Posterior cingulate gyrus (tissue), 11 donors: ENCODE measurements around the gene NAA50.

Experiments
- DNase-seq, 10 donors: peaks; one replicate each; pipeline versions ENCODE4 v3.0.0 to v3.0.0-alpha.2; 2020 to 2021; ENCODE audit warnings: mixed read lengths in 3 of 10
- intact Hi-C: fragments of 100-400 bp; cut with DNase I; formaldehyde crosslinking; loops from one replicate; pipeline ENCODE4 v1.15.1; 2023

The NAA50 gene

DNA sequence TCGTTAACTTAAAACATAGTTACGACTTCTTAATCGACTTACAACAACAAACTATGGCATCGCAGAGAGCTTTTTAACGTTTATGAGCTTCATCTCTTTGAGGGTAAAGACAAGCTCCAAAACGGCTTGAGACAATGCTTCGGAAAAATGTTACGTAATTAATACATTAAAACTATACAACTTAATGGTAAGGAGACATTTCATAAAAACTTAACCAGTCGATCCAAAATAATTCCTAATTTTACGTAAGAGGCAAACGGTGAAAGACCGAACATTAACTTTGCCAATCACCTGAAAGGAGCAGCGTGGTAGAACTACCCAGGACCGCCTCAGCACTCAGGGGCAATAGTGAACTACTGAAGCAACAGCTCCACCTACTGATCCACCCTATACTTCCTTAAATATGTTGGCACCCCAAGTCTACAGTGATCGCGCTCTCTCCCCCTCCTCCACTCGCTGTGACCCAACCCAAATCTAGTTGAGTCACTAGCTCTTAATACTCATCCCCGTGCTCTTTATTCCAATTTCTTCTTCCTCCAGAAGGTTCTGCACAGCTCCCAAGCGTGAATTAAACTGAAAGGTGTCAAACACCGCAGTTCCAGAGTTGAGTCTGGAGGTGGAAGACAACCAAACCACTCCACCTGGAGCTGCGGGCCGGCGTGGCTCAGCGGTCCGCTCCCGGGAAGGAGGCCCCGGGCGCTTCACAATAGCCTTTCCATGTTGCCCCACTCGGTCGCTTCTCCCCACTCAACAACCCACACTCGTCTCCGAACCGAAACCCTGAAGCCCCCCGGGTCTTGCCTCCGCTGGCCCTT lies 901 bp downstream of the NAA50 start:
- peak in 8 of 10 donors; percentile 30 to 89 (median 38) for DNase-seq
- intact Hi-C loops, result loop anchor here (10.0 kb wide), 1 partner anchor 410 kb away; no protein-coding TSS in a partner anchor

DNA sequence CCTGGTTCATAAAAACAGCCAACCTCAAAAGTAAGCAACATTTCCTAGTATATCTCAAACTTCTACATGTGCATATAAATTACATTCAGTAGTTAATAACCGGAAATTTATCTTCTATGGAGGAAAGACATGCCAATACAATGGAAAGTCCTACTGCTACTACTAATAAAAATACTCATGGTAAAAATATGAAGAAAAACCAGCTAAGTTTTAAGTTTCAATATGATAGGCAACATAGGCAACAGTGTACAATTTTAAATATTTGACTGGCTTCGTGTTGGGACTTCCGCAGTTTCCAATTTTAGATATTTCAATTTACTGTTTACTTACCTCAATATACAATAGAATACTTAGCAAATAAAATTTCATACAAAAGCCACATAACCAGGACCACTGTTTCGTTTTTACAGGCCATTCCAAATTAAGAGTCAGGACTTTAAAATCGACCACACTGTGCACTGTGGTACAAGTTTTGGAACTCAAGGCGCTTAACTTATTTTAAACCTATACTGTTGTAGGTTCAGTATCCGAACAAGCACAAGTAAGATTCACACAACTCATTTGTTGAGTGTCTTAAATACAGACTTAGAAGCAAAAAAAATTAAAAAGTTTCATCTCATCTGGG lies 2.9 kb downstream of the NAA50 start:
- intact Hi-C loops, result loop anchor here (10.0 kb wide), 1 partner anchor 412 kb away; no protein-coding TSS in a partner anchor

DNA sequence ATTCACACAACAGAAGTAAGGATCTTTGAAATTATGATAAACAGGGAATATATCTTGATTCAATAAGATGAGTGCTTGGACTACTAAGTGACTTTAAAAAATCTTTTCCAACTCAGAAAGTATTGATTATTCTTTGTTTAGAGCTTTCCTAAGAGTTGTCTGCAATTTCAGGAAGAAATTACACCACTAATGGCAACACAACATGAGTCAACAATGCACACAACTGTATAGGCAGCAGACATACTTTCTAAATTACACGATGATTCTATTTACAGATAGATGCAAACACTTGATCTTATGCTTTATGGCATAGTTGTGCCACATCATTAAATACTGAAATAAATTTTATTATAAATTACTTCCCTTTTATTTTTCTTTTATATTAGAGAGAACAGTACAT lies 4.4 kb downstream of the NAA50 start:
- DNase-seq, result no peak
- intact Hi-C loops, result loop anchor here (10.0 kb wide), 1 partner anchor 413 kb away; no protein-coding TSS in a partner anchor

More for the DNA sequence above, 2.9 kb downstream of the NAA50 start:
- DNase-seq, result no peak

DNA sequence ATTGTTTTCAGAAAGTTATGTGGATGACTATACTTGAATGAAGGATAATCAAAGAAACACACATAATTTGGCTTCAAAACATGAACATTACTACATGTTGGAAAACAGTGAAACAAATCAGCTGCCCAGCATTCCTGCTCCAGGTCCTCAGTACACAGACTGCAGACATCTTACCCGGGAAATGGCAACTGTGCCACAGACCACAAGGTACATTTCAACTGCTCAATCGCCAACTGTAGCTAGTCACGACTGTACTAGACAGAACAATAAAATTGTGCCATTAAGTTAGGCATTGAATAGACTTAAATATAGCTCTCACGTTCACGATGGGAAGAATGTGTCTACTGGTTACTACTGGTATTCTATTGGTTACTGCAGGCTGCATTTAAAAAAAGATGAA lies 5.0 kb downstream of the NAA50 start:
- intact Hi-C loops, result loop anchor here (10.0 kb wide), 1 partner anchor 414 kb away; no protein-coding TSS in a partner anchor
- DNase-seq, result no peak

- no peak for DNase-seq
- intact Hi-C loops, result loop anchor here (5.0 to 10.0 kb wide), 3 partner anchors 101 to 321 kb away; partner anchors contain the start of genes CCDC191, GRAMD1C and QTRT2
Measured at GRCh38 chr3:113736548-113737089, 9.4 kb downstream of the NAA50 start.

GRCh38 chr3:113731694-113732093 lies 14.4 kb downstream of the NAA50 start:
- intact Hi-C loops, result loop anchor here (10.0 kb wide), 1 partner anchor 183 kb away; no protein-coding TSS in a partner anchor

GRCh38 chr3:113730550-113730949 lies 15.5 kb downstream of the NAA50 start:
- intact Hi-C loops, result loop anchor here (10.0 kb wide), 1 partner anchor 184 kb away; no protein-coding TSS in a partner anchor
- DNase-seq, result no peak

More at GRCh38 chr3:113731694-113732093, 14.4 kb downstream of the NAA50 start:
- DNase-seq, result no peak

GRCh38 chr3:113728661-113729060 lies 17.4 kb downstream of the NAA50 start:
- DNase-seq, result no peak
- intact Hi-C loops, result no loop called here

DNA sequence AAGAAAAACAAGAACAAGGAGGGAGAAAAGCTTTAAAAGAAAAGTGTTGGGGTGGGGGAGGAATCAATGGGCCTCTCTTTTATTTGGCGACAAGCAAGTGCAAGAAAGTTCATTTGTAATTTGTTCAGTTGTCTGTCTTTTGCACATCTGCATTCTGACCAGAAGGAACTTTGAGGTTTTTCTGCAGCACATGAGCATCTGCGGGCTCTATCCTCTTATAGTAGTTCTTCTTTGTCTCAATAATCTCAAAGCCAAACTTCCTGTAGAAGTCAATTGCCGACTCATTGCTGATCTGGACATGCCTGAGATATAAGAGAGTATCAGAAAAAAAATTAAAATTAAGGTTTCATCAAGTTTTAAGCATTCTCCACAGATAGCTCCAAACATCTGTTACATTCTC lies 24.4 kb downstream of the NAA50 start:
- DNase-seq, result no peak

GRCh38 chr3:113719758-113720157 lies 26.3 kb downstream of the NAA50 start:
- intact Hi-C loops, result no loop called here
- no peak for DNase-seq

More for the DNA sequence above, 24.4 kb downstream of the NAA50 start:
- intact Hi-C loops, result no loop called here

DNA sequence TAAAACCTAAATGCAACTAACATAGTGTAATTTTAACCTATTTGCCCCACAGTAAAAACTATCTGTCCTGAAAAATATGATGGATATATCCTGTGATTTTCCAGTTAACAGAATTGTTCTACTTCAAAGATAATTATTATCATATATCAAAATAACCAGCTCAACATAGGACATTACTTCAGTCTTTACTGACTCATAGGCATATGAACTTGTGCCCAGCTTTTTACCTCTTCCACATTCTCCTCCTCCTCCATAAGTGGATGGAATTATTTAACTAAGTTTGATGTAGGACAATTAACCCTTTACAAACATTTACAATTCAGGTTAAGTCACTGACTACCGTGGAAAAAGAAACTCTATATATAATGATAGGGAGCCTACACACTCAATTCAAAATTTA lies 26.8 kb downstream of the NAA50 start:
- DNase-seq, result no peak
- intact Hi-C loops, result no loop called here

DNA sequence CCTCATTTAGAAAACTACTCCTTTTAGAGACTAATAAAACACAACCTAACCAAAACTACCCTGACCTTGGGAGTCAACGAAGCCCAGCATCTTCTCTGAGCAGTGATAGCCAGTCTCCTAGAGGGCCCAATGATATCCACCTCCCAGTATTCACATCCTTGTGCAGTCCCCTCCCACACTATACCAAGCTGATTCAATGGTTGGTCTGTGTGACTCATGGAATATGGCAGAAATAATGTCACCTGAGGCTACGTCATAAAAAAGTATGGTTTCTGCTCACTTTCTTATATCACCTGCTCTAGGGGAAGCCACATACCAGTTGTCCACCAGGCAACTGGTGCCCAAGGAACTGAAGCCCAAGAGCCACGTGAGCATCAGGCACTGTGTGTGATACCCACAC lies 28.2 kb downstream of the NAA50 start:
- intact Hi-C loops, result no loop called here
- no peak for DNase-seq

DNA sequence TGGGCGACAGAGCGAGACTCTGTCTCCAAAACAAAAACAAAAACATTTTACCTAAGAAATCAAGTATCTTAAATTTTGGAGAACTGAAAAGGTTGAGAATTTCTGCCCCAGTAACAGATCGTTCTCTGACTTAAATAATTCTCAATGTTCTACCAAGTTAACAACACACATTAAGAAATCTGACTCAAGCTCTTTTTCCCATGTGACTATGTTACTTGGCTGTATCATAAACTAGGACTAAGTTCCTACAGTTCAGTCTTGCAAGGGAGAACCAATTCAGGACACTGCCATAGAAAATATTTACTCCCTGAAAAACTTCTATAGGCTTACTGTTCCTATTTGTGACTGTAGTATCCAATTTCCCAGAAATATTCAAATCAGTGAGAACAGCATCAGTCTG lies 28.7 kb downstream of the NAA50 start:
- intact Hi-C loops, result no loop called here
- DNase-seq, result no peak

DNA sequence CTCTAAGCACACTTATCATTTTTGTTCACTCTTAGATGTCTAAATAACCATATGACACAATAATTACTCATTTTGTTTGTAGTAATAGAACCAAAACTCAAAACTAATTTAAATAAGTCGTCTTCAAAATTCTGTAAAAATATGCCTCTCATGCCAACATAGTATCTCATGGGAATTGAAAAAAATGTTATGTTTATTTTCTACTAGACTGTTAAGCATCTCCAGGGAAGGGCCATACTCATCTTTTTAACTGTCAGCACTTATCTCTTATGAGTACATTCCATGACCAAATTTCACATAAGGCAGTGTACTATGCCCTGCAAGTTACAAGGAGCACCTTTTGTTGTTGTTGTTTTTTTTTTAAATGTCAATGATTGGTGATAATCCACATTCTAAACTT lies 31.3 kb downstream of the NAA50 start:
- no peak for DNase-seq
- intact Hi-C loops, result no loop called here

DNA sequence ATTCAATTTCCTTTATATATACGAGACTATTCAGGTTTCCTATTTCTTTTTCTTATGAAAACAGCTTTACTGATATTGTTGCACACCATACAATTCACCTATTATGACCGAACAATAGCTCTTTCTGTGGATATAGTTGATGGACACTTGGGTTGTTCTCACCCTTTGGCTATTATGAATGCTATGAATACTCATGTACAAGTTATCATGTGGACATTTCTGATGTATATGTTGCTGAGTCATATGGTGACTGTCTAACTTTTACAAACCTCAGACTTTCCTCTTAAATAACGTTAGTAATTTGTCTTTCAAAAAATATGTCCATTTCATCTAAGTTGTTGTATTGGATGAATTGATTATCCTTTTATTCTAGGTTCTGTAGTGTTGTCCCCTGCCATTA lies 33.9 kb downstream of the NAA50 start:
- intact Hi-C loops, result no loop called here
- DNase-seq, result no peak

DNA sequence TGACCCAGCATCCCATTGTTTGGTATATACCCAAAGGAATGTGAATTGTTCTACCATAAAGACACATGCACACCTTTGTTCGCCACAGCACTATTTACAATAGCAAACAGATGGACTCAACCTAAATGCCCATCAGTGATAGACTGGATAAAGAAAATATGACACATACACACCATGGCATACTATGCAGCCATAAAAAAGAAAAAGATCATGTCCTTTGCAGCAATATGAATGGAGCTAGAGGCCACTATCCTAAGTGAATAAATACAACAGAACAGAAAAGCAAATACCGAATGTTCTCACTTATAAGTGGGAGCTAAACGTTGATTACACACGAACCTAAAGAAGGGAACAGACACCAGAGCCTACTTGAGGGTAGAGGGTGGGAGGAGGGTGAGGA lies 38.2 kb downstream of the NAA50 start:
- DNase-seq, result no peak
- intact Hi-C loops, result no loop called here

GRCh38 chr3:113698956-113699355 lies 47.1 kb downstream of the NAA50 start:
- intact Hi-C loops, result no loop called here
- DNase-seq, result no peak

- no peak for DNase-seq
- intact Hi-C loops, result no loop called here
Measured at GRCh38 chr3:113698213-113698742, 47.8 kb downstream of the NAA50 start.

GRCh38 chr3:113697500-113698090 lies 48.5 kb downstream of the NAA50 start:
- intact Hi-C loops, result no loop called here
- DNase-seq, result no peak
